IMR-90 (cell line): ENCODE results near the gene CA9.

ENCODE experiments used
- BHLHE40 ChIP-seq: fragments of 150-350 bp; IDR thresholded peaks from 2 replicates; pipeline ENCODE4 v1.6.1; 2016; ENCODE audit warnings: mild to moderate bottlenecking, low read depth, low read length
- CEBPB ChIP-seq: IDR thresholded peaks from 2 replicates; pipeline ENCODE4 v1.6.1; 2012; ENCODE audit warnings: low read depth, low read length, improper control_type of control experiment
- FOS ChIP-seq: fragments of 150-350 bp; IDR thresholded peaks from 2 replicates; pipeline ENCODE4 v1.6.1; 2016; ENCODE audit warnings: low read depth, low read length
- MAFK ChIP-seq: IDR thresholded peaks from 2 replicates; pipeline ENCODE4 v1.6.1; 2012; ENCODE audit warnings: low read depth, low read length, improper control_type of control experiment
- MAZ ChIP-seq: IDR thresholded peaks from 2 replicates; pipeline ENCODE4 v1.6.1; 2012; ENCODE audit warnings: low read depth, mild to moderate bottlenecking, low read length, improper control_type of control experiment, moderate library complexity, borderline replicate concordance
- MXI1 ChIP-seq: IDR thresholded peaks from 2 replicates; pipeline ENCODE4 v1.6.1; 2012; ENCODE audit warnings: low read depth, mild to moderate bottlenecking, low read length, moderate library complexity, borderline replicate concordance
- POLR2A ChIP-seq: IDR thresholded peaks from 2 replicates; pipeline ENCODE4 v1.6.1; 2012; ENCODE audit warnings: mild to moderate bottlenecking, low read depth, low read length
- RAD21 ChIP-seq: IDR thresholded peaks from 2 replicates; pipeline ENCODE4 v1.6.1; 2012; ENCODE audit warnings: low read length, improper control_type of control experiment
- RCOR1 ChIP-seq: IDR thresholded peaks from 2 replicates; pipeline ENCODE4 v1.6.1; 2012; ENCODE audit warnings: mild to moderate bottlenecking, low read length, improper control_type of control experiment; ENCODE audit not compliant: insufficient replicate concordance
- RFX5 ChIP-seq: IDR thresholded peaks from 2 replicates; pipeline ENCODE4 v1.8.0; 2012; ENCODE audit warnings: low read depth, mild to moderate bottlenecking, low read length, moderate library complexity
- SMC3 ChIP-seq: fragments of 150-350 bp; IDR thresholded peaks from 2 replicates; pipeline ENCODE4 v1.6.1; 2016; ENCODE audit warnings: low read depth, mild to moderate bottlenecking, antibody characterized with exemption, low read length, moderate library complexity
- USF2 ChIP-seq: fragments of 150-350 bp; IDR thresholded peaks from 2 replicates; pipeline ENCODE4 v1.6.1; 2017; ENCODE audit warnings: mild to moderate bottlenecking, antibody characterized with exemption, low read length, low read depth
- TF ChIP-seq, protein P1 (sequence below): conservative IDR thresholded peaks from 2 replicates; pipeline ENCODE4 v1.5.1; 2012; ENCODE audit warnings: mild to moderate bottlenecking, low read depth, low read length, improper control_type of control experiment
- TF ChIP-seq, protein P2 (sequence below): fragments of 150-350 bp; IDR thresholded peaks from 2 replicates; pipeline ENCODE4 v1.6.1; 2016; ENCODE audit warnings: low read depth, mild to moderate bottlenecking, low read length, moderate library complexity, borderline replicate concordance

- TF ChIP-seq, protein P1, sequence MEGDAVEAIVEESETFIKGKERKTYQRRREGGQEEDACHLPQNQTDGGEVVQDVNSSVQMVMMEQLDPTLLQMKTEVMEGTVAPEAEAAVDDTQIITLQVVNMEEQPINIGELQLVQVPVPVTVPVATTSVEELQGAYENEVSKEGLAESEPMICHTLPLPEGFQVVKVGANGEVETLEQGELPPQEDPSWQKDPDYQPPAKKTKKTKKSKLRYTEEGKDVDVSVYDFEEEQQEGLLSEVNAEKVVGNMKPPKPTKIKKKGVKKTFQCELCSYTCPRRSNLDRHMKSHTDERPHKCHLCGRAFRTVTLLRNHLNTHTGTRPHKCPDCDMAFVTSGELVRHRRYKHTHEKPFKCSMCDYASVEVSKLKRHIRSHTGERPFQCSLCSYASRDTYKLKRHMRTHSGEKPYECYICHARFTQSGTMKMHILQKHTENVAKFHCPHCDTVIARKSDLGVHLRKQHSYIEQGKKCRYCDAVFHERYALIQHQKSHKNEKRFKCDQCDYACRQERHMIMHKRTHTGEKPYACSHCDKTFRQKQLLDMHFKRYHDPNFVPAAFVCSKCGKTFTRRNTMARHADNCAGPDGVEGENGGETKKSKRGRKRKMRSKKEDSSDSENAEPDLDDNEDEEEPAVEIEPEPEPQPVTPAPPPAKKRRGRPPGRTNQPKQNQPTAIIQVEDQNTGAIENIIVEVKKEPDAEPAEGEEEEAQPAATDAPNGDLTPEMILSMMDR, result no peak
- no peak for TF ChIP-seq MAZ
- TF ChIP-seq BHLHE40, result no peak
- TF ChIP-seq RCOR1, result no peak
- no peak for TF ChIP-seq POLR2A
- TF ChIP-seq MAFK, result no peak
- TF ChIP-seq RAD21, result no peak
- TF ChIP-seq USF2, result no peak
- no peak for TF ChIP-seq SMC3
- TF ChIP-seq CEBPB, result no peak
- TF ChIP-seq, protein P2, sequence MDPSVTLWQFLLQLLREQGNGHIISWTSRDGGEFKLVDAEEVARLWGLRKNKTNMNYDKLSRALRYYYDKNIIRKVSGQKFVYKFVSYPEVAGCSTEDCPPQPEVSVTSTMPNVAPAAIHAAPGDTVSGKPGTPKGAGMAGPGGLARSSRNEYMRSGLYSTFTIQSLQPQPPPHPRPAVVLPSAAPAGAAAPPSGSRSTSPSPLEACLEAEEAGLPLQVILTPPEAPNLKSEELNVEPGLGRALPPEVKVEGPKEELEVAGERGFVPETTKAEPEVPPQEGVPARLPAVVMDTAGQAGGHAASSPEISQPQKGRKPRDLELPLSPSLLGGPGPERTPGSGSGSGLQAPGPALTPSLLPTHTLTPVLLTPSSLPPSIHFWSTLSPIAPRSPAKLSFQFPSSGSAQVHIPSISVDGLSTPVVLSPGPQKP, result no peak
- no peak for TF ChIP-seq FOS
- TF ChIP-seq RFX5, result no peak
- TF ChIP-seq MXI1, result no peak
Measured at GRCh38 chr9:35702696-35703095, 29.0 kb downstream of the CA9 start.
